GM23338 (cell line): ENCODE measurements around the gene PTGDR2. TPM values are rescaled to one million over a fixed set of nuclear protein-coding genes. Genes with fewer than 3 reads are reported as not detected.

Experiments
- ATAC-seq: fragments of 200-7000 bp; cut with Tn5 transposase; 3 replicates; pipeline ENCODE4 v1.9.1; 2020
- DNase-seq: peaks from one replicate; pipeline ENCODE4 v3.0.0-alpha.2; 2015; ENCODE audit warnings: low spot score
- H2AFZ ChIP-seq: fragments of 200-600 bp; sonication (generic); 2 replicates; pipeline ENCODE4 v1.8.0; 2016; ENCODE audit warnings: antibody characterized with exemption, mild to moderate bottlenecking, moderate library complexity
- H3F3A ChIP-seq: fragments of 200-600 bp; sonication (generic); replicated peaks from 2 replicates; pipeline ENCODE4 v1.8.0; 2017; ENCODE audit warnings: antibody characterized with exemption, mixed run types, low read depth
- H3K27ac ChIP-seq: fragments of 200-600 bp; sonication (generic); 2 replicates; pipeline ENCODE4 v1.6.1; 2016; ENCODE audit warnings: low read depth
- H3K27me3 ChIP-seq: fragments of 200-600 bp; sonication (generic); 2 replicates; pipeline ENCODE4 v1.8.0; 2016; ENCODE audit warnings: mild to moderate bottlenecking, mixed run types, moderate library complexity; ENCODE audit not compliant: insufficient read depth
- H3K36me3 ChIP-seq: fragments of 200-600 bp; sonication (generic); 2 replicates; pipeline ENCODE4 v1.8.0; 2016; ENCODE audit warnings: mild to moderate bottlenecking; ENCODE audit not compliant: insufficient read depth
- H3K4me1 ChIP-seq: fragments of 200-600 bp; sonication (generic); 2 replicates; pipeline ENCODE4 v1.8.0; 2016; ENCODE audit warnings: mild to moderate bottlenecking, moderate library complexity; ENCODE audit not compliant: insufficient read depth
- H3K4me2 ChIP-seq: fragments of 200-600 bp; sonication (generic); 2 replicates; pipeline ENCODE4 v1.7.1; 2017; ENCODE audit warnings: mixed run types
- H3K4me3 ChIP-seq: fragments of 200-600 bp; sonication (generic); 2 replicates; pipeline ENCODE4 v1.6.1; 2016; ENCODE audit warnings: mixed run types
- H3K79me2 ChIP-seq: fragments of 200-600 bp; sonication (generic); replicated peaks from 2 replicates; pipeline ENCODE4 v1.8.0; 2017; ENCODE audit warnings: mild to moderate bottlenecking; ENCODE audit not compliant: insufficient read depth
- H3K9me2 ChIP-seq: fragments of 200-600 bp; sonication (generic); 2 replicates; pipeline ENCODE4 v1.8.0; 2017; ENCODE audit not compliant: insufficient read depth
- H4K20me1 ChIP-seq: fragments of 200-600 bp; sonication (generic); replicated peaks from 2 replicates; pipeline ENCODE4 v1.8.0; 2017; ENCODE audit warnings: mild to moderate bottlenecking; ENCODE audit not compliant: insufficient read depth
- H3K27ac Mint-ChIP-seq: 2 replicates; pipeline ENCODE4 v1.8.0; 2020; ENCODE audit warnings: inconsistent platforms, mild to moderate bottlenecking, moderate library complexity, mixed read lengths
- H3K27me3 Mint-ChIP-seq: 3 replicates; pipeline ENCODE4 v1.8.0; 2022; ENCODE audit warnings: low read depth, mild to moderate bottlenecking, moderate library complexity, mixed read lengths, inconsistent platforms; ENCODE audit not compliant: insufficient read depth, poor library complexity
- H3K36me3 Mint-ChIP-seq: 3 replicates; pipeline ENCODE4 v1.8.0; 2021; ENCODE audit warnings: low read depth, mild to moderate bottlenecking, inconsistent platforms, moderate library complexity, mixed read lengths
- H3K4me1 Mint-ChIP-seq: 3 replicates; pipeline ENCODE4 v1.8.0; 2020; ENCODE audit warnings: mild to moderate bottlenecking, inconsistent platforms, mixed read lengths
- H3K4me3 Mint-ChIP-seq: 3 replicates; pipeline ENCODE4 v1.8.0; 2021; ENCODE audit warnings: moderate library complexity, mild to moderate bottlenecking, inconsistent platforms, mixed read lengths
- H3K9me3 Mint-ChIP-seq: 3 replicates; pipeline ENCODE4 v1.8.0; 2020; ENCODE audit warnings: moderate library complexity, mild to moderate bottlenecking, inconsistent platforms, mixed read lengths
- CREB1 ChIP-seq: fragments of 250-450 bp; sonication (Bioruptor Pico); IDR thresholded peaks from 2 replicates; pipeline ENCODE4 v1.5.0; 2020; ENCODE audit warnings: low read depth, mild to moderate bottlenecking, moderate library complexity
- CTCF ChIP-seq, 2 experiments: fragments of 200-600 bp in 1 of 2; sonication (generic) in 1 of 2; conservative IDR thresholded peaks; 2 replicates each; pipeline versions ENCODE4 v1.5.1 to v1.6.1; 2016 to 2017; ENCODE audit warnings: antibody characterized with exemption in 2 of 2, low read depth in 2 of 2, mild to moderate bottlenecking in 2 of 2, moderate library complexity in 1 of 2
- EZH2phosphoT487 ChIP-seq: fragments of 200-600 bp; sonication (generic); IDR thresholded peaks from one replicate; pipeline ENCODE4 v1.8.1; 2018; ENCODE audit warnings: antibody characterized with exemption; ENCODE audit not compliant: unreplicated experiment
- JUNB ChIP-seq: IDR thresholded peaks from one replicate; pipeline ENCODE4 v1.6.1; 2016; ENCODE audit warnings: antibody characterized with exemption; ENCODE audit not compliant: unreplicated experiment
- NANOG ChIP-seq: IDR thresholded peaks from 2 replicates; pipeline ENCODE4 v1.6.1; 2016; ENCODE audit warnings: antibody characterized with exemption, borderline replicate concordance
- POLR2AphosphoS5 ChIP-seq: IDR thresholded peaks from 2 replicates; pipeline ENCODE4 v1.6.1; 2016; ENCODE audit warnings: antibody characterized with exemption, low read depth
- REST ChIP-seq: IDR thresholded peaks from one replicate; pipeline ENCODE4 v1.6.1; 2018; ENCODE audit warnings: antibody characterized with exemption; ENCODE audit not compliant: unreplicated experiment
- STAT1 ChIP-seq: IDR thresholded peaks from one replicate; pipeline ENCODE4 v1.6.1; 2016; ENCODE audit warnings: antibody characterized with exemption; ENCODE audit not compliant: unreplicated experiment
- ZNF331 ChIP-seq: fragments of 250-450 bp; sonication (Bioruptor Pico); IDR thresholded peaks from 2 replicates; pipeline ENCODE4 v1.5.0; 2020; ENCODE audit warnings: low read depth, mild to moderate bottlenecking, moderate library complexity
- polyA plus RNA-seq: library from polyadenylated mRNA; unstranded; fragments of >200 nt; fragmentation: Nextera tagmentation; extraction: Ambion mirVana; gene quantifications from 2 replicates; pipeline ENCODE4 v1.2.1, GENCODE V29; 2016
- total RNA-seq: library from RNA; depleted of rRNA; stranded (reverse); fragments of >200 nt; shearing (Covaris generic); gene quantifications from 2 replicates; pipeline ENCODE4 v1.2.3, GENCODE V29; 2014

Gene PTGDR2
- total and polyA plus RNA-seq, 2 experiments from 2014 or later = 0.24 to 0.73 TPM

- Histone ChIP-seq H3K36me3 (no peaks in the 10 kb centered on the region), H3K79me2 (no peaks in the 10 kb centered on the region), H3K4me3 (no peak overlapping the region), H3F3A (no peaks in the 10 kb centered on the region), H3K4me2 (no peak overlapping the region), H3K4me1 (no peaks in the 10 kb centered on the region), H3K27me3 (no peaks in the 10 kb centered on the region), H3K9me2 (no peaks in the 10 kb centered on the region), H4K20me1 (no peaks in the 10 kb centered on the region), H2AFZ (no peak overlapping the region), H3K27ac (no peak overlapping the region)
- H3K36me3 Mint-ChIP-seq = peaks cover 12% of the 10 kb centered on the region; the same call in 2 of the 3 replicates
- H3K27ac Mint-ChIP-seq = no peak overlapping the region
- H3K4me3 Mint-ChIP-seq = no peak overlapping the region
- no peak for ATAC-seq
- peaks cover 34% of the 10 kb centered on the region for H3K9me3 Mint-ChIP-seq
- no peaks in the 10 kb centered on the region for H3K4me1 Mint-ChIP-seq
- H3K27me3 Mint-ChIP-seq = peaks cover 8% of the 10 kb centered on the region
- TF ChIP-seq JUNB (no peak), REST (no peak), EZH2phosphoT487 (no peak), CTCF (conservative IDR thresholded peaks at IDR 0.05; ENCODE audit: low read depth in 2 of 2) (no peak), POLR2AphosphoS5 (no peak), ZNF331 (no peak)
- DNase-seq = no peak
These were observed 41.6 kb downstream of the PTGDR2 start for GRCh38 chr11:60814112-60814511.

GRCh38 chr11:60813324-60813723 is 42.4 kb downstream of the PTGDR2 start:
- peaks cover 34% of the 10 kb centered on the region for H3K9me3 Mint-ChIP-seq
- H3K79me2 ChIP-seq = no peaks in the 10 kb centered on the region
- no peaks in the 10 kb centered on the region for H3K36me3 ChIP-seq
- H3K27me3 ChIP-seq = no peaks in the 10 kb centered on the region
- H3K9me2 ChIP-seq = no peaks in the 10 kb centered on the region
- H3K27ac ChIP-seq = no peak overlapping the region
- DNase-seq (no peak), ATAC-seq (no peak)
- no peaks in the 10 kb centered on the region for H3K4me1 ChIP-seq
- no peaks in the 10 kb centered on the region for H4K20me1 ChIP-seq
- TF ChIP-seq CREB1 (CRISPR knock-in tag) (no peak), ZNF331 (no peak), NANOG (no peak), STAT1 (no peak)
- no peak overlapping the region for H2AFZ ChIP-seq
- H3K4me3 ChIP-seq = no peak overlapping the region
- no peak overlapping the region for H3K4me3 Mint-ChIP-seq
- peaks cover 8% of the 10 kb centered on the region for H3K27me3 Mint-ChIP-seq
- peaks cover 12% of the 10 kb centered on the region; the same call in 2 of the 3 replicates for H3K36me3 Mint-ChIP-seq
- no peak overlapping the region for H3K27ac Mint-ChIP-seq
- H3F3A ChIP-seq = no peaks in the 10 kb centered on the region
- no peaks in the 10 kb centered on the region for H3K4me1 Mint-ChIP-seq
- no peak overlapping the region for H3K4me2 ChIP-seq
